WTC11 (cell line): ENCODE measurements around the gene NUMA1.

Experiments used
- CREB1 ChIP-seq: sonication (generic); formaldehyde crosslinking; IDR thresholded peaks from 2 replicates; pipeline ENCODE4 v1.8.0; 2023; ENCODE audit warnings: mild to moderate bottlenecking, missing genetic modification reagents
- CREM ChIP-seq: sonication (generic); formaldehyde crosslinking; IDR thresholded peaks from 2 replicates; pipeline ENCODE4 v1.8.1; 2022; ENCODE audit warnings: mild to moderate bottlenecking, missing genetic modification reagents, moderate library complexity
- ELF4 ChIP-seq: sonication (generic); formaldehyde crosslinking; IDR thresholded peaks from 2 replicates; pipeline ENCODE4 v1.8.1; 2022; ENCODE audit warnings: low read depth, mild to moderate bottlenecking, moderate library complexity, missing genetic modification reagents
- GABPB1 ChIP-seq: sonication (generic); formaldehyde crosslinking; IDR thresholded peaks from 2 replicates; pipeline ENCODE4 v1.8.1; 2023; ENCODE audit warnings: mild to moderate bottlenecking, missing genetic modification reagents
- JAZF1 ChIP-seq: fragments of 250-450 bp; sonication (Bioruptor Pico); IDR thresholded peaks from 2 replicates; pipeline ENCODE4 v1.9.0; 2021; ENCODE audit warnings: moderate library complexity, mild to moderate bottlenecking, inconsistent platforms
- TEAD4 ChIP-seq: sonication (generic); formaldehyde crosslinking; IDR thresholded peaks from 2 replicates; pipeline ENCODE4 v1.8.0; 2022; ENCODE audit warnings: mild to moderate bottlenecking, missing genetic modification reagents
- ZNF317 ChIP-seq: sonication (generic); formaldehyde crosslinking; IDR thresholded peaks from 2 replicates; pipeline ENCODE4 v1.8.1; 2023; ENCODE audit warnings: low read depth, mild to moderate bottlenecking, moderate library complexity, missing genetic modification reagents, borderline replicate concordance
- TF ChIP-seq, protein P1 (sequence below): sonication (generic); formaldehyde crosslinking; IDR thresholded peaks from 2 replicates; pipeline ENCODE4 v1.8.1; 2023; ENCODE audit warnings: mild to moderate bottlenecking, moderate library complexity, missing genetic modification reagents
- TF ChIP-seq, protein P2 (sequence below): fragments of 200-600 bp; IDR thresholded peaks from 2 replicates; pipeline ENCODE4 v1.8.0; 2022; ENCODE audit warnings: antibody characterized with exemption
- TF ChIP-seq, protein P3 (sequence below): sonication (generic); formaldehyde crosslinking; IDR thresholded peaks from 2 replicates; pipeline ENCODE4 v1.8.0; 2022; ENCODE audit warnings: mild to moderate bottlenecking, missing genetic modification reagents
- TF ChIP-seq, protein P4 (sequence below): sonication (generic); formaldehyde crosslinking; IDR thresholded peaks from 2 replicates; pipeline ENCODE4 v1.8.1; 2023; ENCODE audit warnings: mild to moderate bottlenecking, missing genetic modification reagents, moderate library complexity

DNA sequence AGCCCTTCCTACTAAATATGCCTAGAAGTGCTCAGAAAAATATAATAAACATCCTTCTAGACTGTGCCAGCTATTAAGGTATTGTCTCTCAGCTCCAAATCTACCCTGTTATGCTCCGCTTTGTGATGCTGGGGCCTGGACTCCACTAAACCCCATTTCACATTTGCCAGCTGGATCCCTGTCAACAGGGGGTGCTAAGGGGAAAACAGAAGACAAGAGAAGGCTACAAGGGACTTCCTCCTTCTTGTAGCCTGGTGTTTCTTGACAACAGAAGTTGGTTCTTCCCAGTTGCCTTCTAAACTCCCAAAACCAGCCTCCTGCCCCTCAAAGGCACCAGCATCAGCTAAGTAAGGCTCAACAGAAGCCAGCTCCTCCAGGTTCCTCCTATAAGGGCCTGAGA, 5.2 kb downstream of the NUMA1 start:
- TF ChIP-seq, protein P1, sequence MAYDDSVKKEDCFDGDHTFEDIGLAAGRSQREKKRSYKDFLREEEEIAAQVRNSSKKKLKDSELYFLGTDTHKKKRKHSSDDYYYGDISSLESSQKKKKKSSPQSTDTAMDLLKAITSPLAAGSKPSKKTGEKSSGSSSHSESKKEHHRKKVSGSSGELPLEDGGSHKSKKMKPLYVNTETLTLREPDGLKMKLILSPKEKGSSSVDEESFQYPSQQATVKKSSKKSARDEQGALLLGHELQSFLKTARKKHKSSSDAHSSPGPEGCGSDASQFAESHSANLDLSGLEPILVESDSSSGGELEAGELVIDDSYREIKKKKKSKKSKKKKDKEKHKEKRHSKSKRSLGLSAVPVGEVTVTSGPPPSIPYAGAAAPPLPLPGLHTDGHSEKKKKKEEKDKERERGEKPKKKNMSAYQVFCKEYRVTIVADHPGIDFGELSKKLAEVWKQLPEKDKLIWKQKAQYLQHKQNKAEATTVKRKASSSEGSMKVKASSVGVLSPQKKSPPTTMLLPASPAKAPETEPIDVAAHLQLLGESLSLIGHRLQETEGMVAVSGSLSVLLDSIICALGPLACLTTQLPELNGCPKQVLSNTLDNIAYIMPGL (CRISPR knock-in tag): no peak
- TF ChIP-seq ELF4 (CRISPR knock-in tag): no peak
- TF ChIP-seq, protein P2, sequence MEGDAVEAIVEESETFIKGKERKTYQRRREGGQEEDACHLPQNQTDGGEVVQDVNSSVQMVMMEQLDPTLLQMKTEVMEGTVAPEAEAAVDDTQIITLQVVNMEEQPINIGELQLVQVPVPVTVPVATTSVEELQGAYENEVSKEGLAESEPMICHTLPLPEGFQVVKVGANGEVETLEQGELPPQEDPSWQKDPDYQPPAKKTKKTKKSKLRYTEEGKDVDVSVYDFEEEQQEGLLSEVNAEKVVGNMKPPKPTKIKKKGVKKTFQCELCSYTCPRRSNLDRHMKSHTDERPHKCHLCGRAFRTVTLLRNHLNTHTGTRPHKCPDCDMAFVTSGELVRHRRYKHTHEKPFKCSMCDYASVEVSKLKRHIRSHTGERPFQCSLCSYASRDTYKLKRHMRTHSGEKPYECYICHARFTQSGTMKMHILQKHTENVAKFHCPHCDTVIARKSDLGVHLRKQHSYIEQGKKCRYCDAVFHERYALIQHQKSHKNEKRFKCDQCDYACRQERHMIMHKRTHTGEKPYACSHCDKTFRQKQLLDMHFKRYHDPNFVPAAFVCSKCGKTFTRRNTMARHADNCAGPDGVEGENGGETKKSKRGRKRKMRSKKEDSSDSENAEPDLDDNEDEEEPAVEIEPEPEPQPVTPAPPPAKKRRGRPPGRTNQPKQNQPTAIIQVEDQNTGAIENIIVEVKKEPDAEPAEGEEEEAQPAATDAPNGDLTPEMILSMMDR: no peak
- TF ChIP-seq TEAD4 (CRISPR knock-in tag): no peak
- no peak for TF ChIP-seq JAZF1 (CRISPR knock-in tag)
- TF ChIP-seq CREB1: no peak
- TF ChIP-seq, protein P3, sequence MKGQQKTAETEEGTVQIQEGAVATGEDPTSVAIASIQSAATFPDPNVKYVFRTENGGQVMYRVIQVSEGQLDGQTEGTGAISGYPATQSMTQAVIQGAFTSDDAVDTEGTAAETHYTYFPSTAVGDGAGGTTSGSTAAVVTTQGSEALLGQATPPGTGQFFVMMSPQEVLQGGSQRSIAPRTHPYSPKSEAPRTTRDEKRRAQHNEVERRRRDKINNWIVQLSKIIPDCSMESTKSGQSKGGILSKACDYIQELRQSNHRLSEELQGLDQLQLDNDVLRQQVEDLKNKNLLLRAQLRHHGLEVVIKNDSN: no peak
- no peak for TF ChIP-seq GABPB1 (CRISPR knock-in tag)
- TF ChIP-seq ZNF317 (CRISPR knock-in tag): no peak
- TF ChIP-seq, protein P4, sequence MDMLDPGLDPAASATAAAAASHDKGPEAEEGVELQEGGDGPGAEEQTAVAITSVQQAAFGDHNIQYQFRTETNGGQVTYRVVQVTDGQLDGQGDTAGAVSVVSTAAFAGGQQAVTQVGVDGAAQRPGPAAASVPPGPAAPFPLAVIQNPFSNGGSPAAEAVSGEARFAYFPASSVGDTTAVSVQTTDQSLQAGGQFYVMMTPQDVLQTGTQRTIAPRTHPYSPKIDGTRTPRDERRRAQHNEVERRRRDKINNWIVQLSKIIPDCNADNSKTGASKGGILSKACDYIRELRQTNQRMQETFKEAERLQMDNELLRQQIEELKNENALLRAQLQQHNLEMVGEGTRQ: no peak
- no peak for TF ChIP-seq CREM (CRISPR knock-in tag)
